Measurements from ENCODE around the gene MLANA.
A peak's percentile ranks its signal among the peaks of the same experiment; 100 is the strongest.

MLANA gene

GRCh38 chr9:5951686-5952211 lies 61.1 kb downstream of the MLANA start (continued):
- peak; percentile 31; the same call in 1 of the 2 replicates for TF ChIP-seq ZNF433 (tag by site-specific recombination; IDR thresholded peaks at IDR 0.05; ENCODE audit: low read depth)
- no peak for TF ChIP-seq ZNF548 (tag by site-specific recombination; IDR thresholded peaks at IDR 0.05)
- TF ChIP-seq ZNF266 (tag by site-specific recombination; IDR thresholded peaks at IDR 0.05; ENCODE audit: low read depth), result peak; percentile 40; the same call in 1 of the 2 replicates
- no peak for TF ChIP-seq ZNF747 (tag by site-specific recombination; IDR thresholded peaks at IDR 0.05)
- no peak for TF ChIP-seq ZNF544 (tag by site-specific recombination; IDR thresholded peaks at IDR 0.05)
- peak; percentile 53 for TF ChIP-seq ZNF555 (tag by site-specific recombination; conservative IDR thresholded peaks at IDR 0.05)
- peak; percentile 31 for TF ChIP-seq ZNF654 (tag by site-specific recombination; IDR thresholded peaks at IDR 0.05; ENCODE audit: low read depth)
- TF ChIP-seq ZNF560 (tag by site-specific recombination; IDR thresholded peaks at IDR 0.05; ENCODE audit: borderline replicate concordance), result peak; percentile 41; the same call in 1 of the 2 replicates
- peak; percentile 41; the same call in 1 of the 2 replicates for TF ChIP-seq ZNF140 (tag by site-specific recombination; IDR thresholded peaks at IDR 0.05)
- peak; percentile 20; the same call in 1 of the 2 replicates for TF ChIP-seq REST (tag by site-specific recombination; IDR thresholded peaks at IDR 0.05)

GRCh38 chr9:5953743-5954707 lies 63.3 kb downstream of the MLANA start:
- H3K4me3 ChIP-seq (ENCODE audit: low read depth, low read length), result no peak overlapping the region
- no peaks in the 10 kb centered on the region for H3K36me3 ChIP-seq (ENCODE audit: control insufficient read depth in 2 of 2, insufficient read depth in 1 of 2, low read length in 2 of 2)
- peaks cover 3% of the 10 kb centered on the region; the same call in 1 of the 2 replicates for H3K4me1 ChIP-seq (ENCODE audit: control insufficient read depth, insufficient read depth, low read length)
- TF ChIP-seq GLIS2 (tag by site-specific recombination; IDR thresholded peaks at IDR 0.05) (no peak), ZNF433 (tag by site-specific recombination; IDR thresholded peaks at IDR 0.05; ENCODE audit: low read depth) (no peak), ZNF132 (tag by site-specific recombination; IDR thresholded peaks at IDR 0.05; ENCODE audit: borderline replicate concordance) (no peak), ZBTB17 (tag by site-specific recombination; IDR thresholded peaks at IDR 0.05) (no peak), ZNF311 (tag by site-specific recombination; IDR thresholded peaks at IDR 0.05; ENCODE audit: borderline replicate concordance) (no peak), ZNF202 (tag by site-specific recombination; IDR thresholded peaks at IDR 0.05; ENCODE audit: borderline replicate concordance) (no peak), YY2 (tag by site-specific recombination; IDR thresholded peaks at IDR 0.05) (no peak), PRDM6 (tag by site-specific recombination; IDR thresholded peaks at IDR 0.05) (peak; percentile 68), ZNF623 (tag by site-specific recombination; IDR thresholded peaks at IDR 0.05) (no peak), SCRT2 (tag by site-specific recombination; IDR thresholded peaks at IDR 0.05) (0 out of 2 replicates have a peak, but pooled peaks have one; percentile 31), AEBP2 (tag by site-specific recombination; IDR thresholded peaks at IDR 0.05; ENCODE audit: borderline replicate concordance) (no peak), ZBTB20 (tag by site-specific recombination; IDR thresholded peaks at IDR 0.05) (no peak), ZNF239 (tag by site-specific recombination; IDR thresholded peaks at IDR 0.05) (no peak), KLF7 (tag by site-specific recombination; IDR thresholded peaks at IDR 0.05; ENCODE audit: borderline replicate concordance) (no peak), BCL6B (tag by site-specific recombination; IDR thresholded peaks at IDR 0.05) (peak; percentile 85), ZSCAN5A (tag by site-specific recombination; IDR thresholded peaks at IDR 0.05) (no peak)

More at GRCh38 chr9:5953743-5954707, 63.3 kb downstream of the MLANA start:
- Histone ChIP-seq H3K27ac (ENCODE audit: extremely low read depth, low read depth, low read length) (no peak overlapping the region), H3K9me3 (ENCODE audit: control insufficient read depth, insufficient read depth, low read depth, low read length) (no peaks in the 10 kb centered on the region)
- ChIA-PET POLR2A (interaction anchor here (1.9 kb wide), 1 partner anchor 54 kb away, joined by 7 read pairs; a partner anchor contains a TSS), CTCF (no interaction called here)

All from HEK293 (cell line).